LNCaP clone FGC (cell line): ENCODE measurements around the gene NPTN.

Experiments used
- DNase-seq: peaks from one replicate; pipeline ENCODE4 v3.0.0-alpha.2; 2011; ENCODE audit warnings: low read depth
- H3K4me3 ChIP-seq: 2 replicates; pipeline ENCODE4 v1.5.1; 2011; ENCODE audit warnings: mild to moderate bottlenecking, low read depth, low read length, control low read depth
- TF ChIP-seq, protein P1 (sequence below): IDR thresholded peaks from 2 replicates; pipeline ENCODE4 v1.5.1; 2012; ENCODE audit warnings: mild to moderate bottlenecking; ENCODE audit not compliant: control insufficient read depth, insufficient read depth; ENCODE audit errors: extremely low read depth

The NPTN gene

DNA sequence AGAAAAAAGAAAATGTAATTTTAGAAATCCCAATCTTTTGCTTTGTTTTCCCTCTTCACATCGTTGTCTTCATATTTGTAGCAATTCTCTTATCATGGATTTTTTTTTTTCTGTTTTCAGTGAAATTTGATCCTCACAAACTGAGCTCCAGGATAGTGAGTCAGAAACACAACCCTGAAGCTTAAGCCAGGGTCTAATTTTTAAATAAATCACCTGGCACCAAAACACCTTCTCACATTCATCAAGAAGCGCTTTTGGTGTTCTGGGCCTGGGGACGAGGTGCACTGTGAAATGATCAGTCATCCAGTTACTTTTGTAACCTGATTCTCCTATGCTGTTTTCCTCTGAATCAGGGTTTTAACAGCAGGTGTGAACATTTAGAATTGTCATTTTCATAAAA lies 102.5 kb downstream of the NPTN start:
- TF ChIP-seq, protein P1, sequence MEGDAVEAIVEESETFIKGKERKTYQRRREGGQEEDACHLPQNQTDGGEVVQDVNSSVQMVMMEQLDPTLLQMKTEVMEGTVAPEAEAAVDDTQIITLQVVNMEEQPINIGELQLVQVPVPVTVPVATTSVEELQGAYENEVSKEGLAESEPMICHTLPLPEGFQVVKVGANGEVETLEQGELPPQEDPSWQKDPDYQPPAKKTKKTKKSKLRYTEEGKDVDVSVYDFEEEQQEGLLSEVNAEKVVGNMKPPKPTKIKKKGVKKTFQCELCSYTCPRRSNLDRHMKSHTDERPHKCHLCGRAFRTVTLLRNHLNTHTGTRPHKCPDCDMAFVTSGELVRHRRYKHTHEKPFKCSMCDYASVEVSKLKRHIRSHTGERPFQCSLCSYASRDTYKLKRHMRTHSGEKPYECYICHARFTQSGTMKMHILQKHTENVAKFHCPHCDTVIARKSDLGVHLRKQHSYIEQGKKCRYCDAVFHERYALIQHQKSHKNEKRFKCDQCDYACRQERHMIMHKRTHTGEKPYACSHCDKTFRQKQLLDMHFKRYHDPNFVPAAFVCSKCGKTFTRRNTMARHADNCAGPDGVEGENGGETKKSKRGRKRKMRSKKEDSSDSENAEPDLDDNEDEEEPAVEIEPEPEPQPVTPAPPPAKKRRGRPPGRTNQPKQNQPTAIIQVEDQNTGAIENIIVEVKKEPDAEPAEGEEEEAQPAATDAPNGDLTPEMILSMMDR: no peak
- H3K4me3 ChIP-seq: no peak overlapping the region
- no peak for DNase-seq

DNA sequence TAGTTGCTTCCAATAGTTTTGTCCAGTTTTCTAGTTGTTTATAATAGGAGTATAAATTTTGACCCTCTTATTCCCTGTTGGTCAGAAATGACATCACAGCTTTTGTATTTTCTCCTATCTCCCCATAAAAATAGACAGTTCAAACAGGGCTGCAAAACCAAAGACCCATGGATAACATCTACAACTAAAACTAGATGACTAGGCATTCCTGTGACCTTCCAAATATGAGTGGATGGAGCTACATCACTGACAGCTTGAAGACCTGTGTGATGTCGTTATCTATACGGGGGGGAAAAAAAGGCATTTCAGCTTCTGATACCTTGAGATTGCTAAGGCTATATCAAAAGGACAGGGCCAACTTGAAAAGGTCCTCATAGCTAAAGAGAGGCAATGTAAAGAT lies 105.6 kb downstream of the NPTN start:
- no peak overlapping the region for H3K4me3 ChIP-seq
- no peak for DNase-seq
- TF ChIP-seq, protein P1: no peak

DNA sequence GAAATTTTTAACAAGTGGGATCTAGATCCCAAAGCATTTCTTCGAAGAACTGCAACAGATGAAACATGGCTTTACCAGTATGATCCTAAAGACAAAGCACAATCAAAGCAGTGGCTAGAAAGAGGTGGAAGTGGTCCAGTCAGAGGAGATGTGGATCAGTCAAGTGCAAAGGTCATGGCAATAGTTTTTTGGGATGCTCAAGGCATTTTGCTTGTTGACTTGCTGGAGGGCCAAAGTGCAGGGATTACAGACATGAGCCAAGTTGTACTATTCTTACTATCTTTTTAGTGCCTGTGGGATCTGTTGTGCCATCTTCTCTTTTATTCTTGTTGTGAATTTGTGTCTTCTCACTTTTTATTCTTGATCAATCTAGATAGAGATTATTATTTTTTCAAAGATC lies 108.3 kb downstream of the NPTN start:
- TF ChIP-seq, protein P1: no peak
- no peak for DNase-seq
- no peak overlapping the region for H3K4me3 ChIP-seq

- TF ChIP-seq, protein P1: no peak
- no peak for DNase-seq
- no peak overlapping the region for H3K4me3 ChIP-seq
These were observed 111.2 kb downstream of the NPTN start for GRCh38 chr15:73522011-73522410.

DNA sequence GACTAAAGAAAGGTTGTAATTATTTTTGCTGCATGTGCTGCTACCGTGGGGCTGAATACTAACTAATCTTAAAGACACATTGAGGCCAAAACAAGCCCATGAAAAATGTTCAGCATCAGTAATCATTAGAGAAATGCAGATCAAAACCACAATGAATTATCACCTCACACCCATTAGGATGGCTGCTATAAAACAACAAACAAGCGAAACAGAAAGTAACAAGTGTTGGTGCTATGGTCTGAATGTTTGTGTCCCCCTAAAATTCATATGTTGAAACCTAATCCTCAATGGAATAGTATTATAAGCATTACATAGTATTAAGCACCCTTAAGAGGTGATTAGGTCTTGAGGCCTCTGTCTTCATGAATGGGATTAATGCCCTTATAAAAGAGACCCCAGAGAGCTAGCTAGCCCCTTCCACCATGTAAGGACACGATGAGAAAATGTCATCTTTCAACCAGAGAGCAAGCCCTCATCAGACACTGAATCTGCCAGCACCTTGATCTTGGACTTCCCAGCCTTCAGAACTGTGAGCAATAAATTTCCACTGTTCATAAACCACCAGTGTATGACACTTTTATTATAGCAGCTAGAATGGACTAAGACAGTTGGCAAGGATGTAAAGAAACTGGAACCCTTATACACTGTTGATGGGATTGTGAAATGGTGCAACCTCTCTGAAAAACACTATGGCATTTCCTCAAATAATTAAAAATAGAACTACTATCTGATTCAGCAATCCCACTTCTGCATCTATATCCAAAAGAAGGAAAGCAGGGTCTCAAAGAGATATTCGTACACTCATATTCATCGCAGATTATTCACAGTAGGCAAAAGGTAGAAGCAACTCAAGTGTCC lies 114.1 kb downstream of the NPTN start:
- TF ChIP-seq, protein P1: no peak
- no peak for DNase-seq

GRCh38 chr15:73518180-73518862 lies 114.9 kb downstream of the NPTN start:
- no peak for DNase-seq
- no peak overlapping the region for H3K4me3 ChIP-seq
- TF ChIP-seq, protein P1: no peak

More for the DNA sequence above, 114.1 kb downstream of the NPTN start:
- H3K4me3 ChIP-seq: no peak overlapping the region
